Retinal pigment epithelial cell (primary cell): ENCODE data around the gene VASN.

ENCODE experiments used
- DNase-seq: peaks from one replicate; pipeline ENCODE4 v3.0.0-alpha.2; 2010; ENCODE audit warnings: low read depth
- H3K4me3 ChIP-seq: 2 replicates; pipeline ENCODE4 v1.5.1; 2011; ENCODE audit warnings: mild to moderate bottlenecking, low read length, control low read depth, moderate library complexity
- CTCF ChIP-seq: conservative IDR thresholded peaks from 2 replicates; pipeline ENCODE4 v1.5.1; 2011; ENCODE audit warnings: low read depth, low read length, control low read depth, inconsistent platforms

Gene VASN

GRCh38 chr16:4416200-4417032 is 44.8 kb downstream of the VASN start, which contains the start of gene CORO7:
TSS of gene CORO7 (minus strand) at chr16:4416596. CDS start at chr16:4416518, 78 bp downstream.
- DNase-seq = no peak
- no peak for TF ChIP-seq CTCF
- peak within 1 kb of the TSS; percentile 66 for H3K4me3 ChIP-seq

- no peak for TF ChIP-seq CTCF
- DNase-seq = no peak
- no peak overlapping the region for H3K4me3 ChIP-seq
Observed at GRCh38 chr16:4419402-4419959, 47.8 kb downstream of the VASN start.

- no peak for DNase-seq
- H3K4me3 ChIP-seq = no peak overlapping the region
- no peak for TF ChIP-seq CTCF
Observed at GRCh38 chr16:4420505-4421105, 49.0 kb downstream of the VASN start.

- no peak for TF ChIP-seq CTCF
- DNase-seq = peak; percentile 83
Observed at GRCh38 chr16:4425378-4426020, 53.9 kb downstream of the VASN start, which contains the start of gene DNAJA3. TSS of gene DNAJA3 (plus strand) at chr16:4425868. CDS start at chr16:4425882, 14 bp downstream.

GRCh38 chr16:4426021-4426684 is 54.5 kb downstream of the VASN start:
- TF ChIP-seq CTCF = no peak
- no peak for DNase-seq
- H3K4me3 ChIP-seq = peak overlapping the region; percentile 79

More at GRCh38 chr16:4425378-4426020, 53.9 kb downstream of the VASN start, which contains the start of gene DNAJA3:
- H3K4me3 ChIP-seq = peak within 1 kb of the TSS; percentile 79

GRCh38 chr16:4426722-4427372 is 55.2 kb downstream of the VASN start:
- H3K4me3 ChIP-seq = peak overlapping the region; percentile 79
- TF ChIP-seq CTCF = no peak
- no peak for DNase-seq
